T-helper 1 cell (primary cell): ENCODE data around the gene CDH2.

Experiments
- DNase-seq, 5 donors: peaks; one replicate each; pipeline ENCODE4 v3.0.0-alpha.2; 2012 to 2020

CDH2 gene

GRCh38 chr18:28040211-28040610, 136.7 kb downstream of the CDH2 start:
- DNase-seq, result no peak

- no peak for DNase-seq
Measured at GRCh38 chr18:28039691-28040090, 137.2 kb downstream of the CDH2 start.

GRCh38 chr18:28039078-28039477, 137.9 kb downstream of the CDH2 start:
- DNase-seq, result no peak

GRCh38 chr18:28036488-28036887, 140.4 kb downstream of the CDH2 start:
- no peak for DNase-seq

GRCh38 chr18:28034567-28034966, 142.4 kb downstream of the CDH2 start:
- no peak for DNase-seq

- DNase-seq, result no peak
Measured at GRCh38 chr18:28032177-28032576, 144.8 kb downstream of the CDH2 start.

GRCh38 chr18:28030458-28030857, 146.5 kb downstream of the CDH2 start:
- no peak for DNase-seq

GRCh38 chr18:28027755-28028154, 149.2 kb downstream of the CDH2 start:
- no peak for DNase-seq

- DNase-seq, result no peak
Measured at GRCh38 chr18:28019425-28020108, 157.4 kb downstream of the CDH2 start.

- DNase-seq, result no peak
Measured at GRCh38 chr18:28018351-28018750, 158.6 kb downstream of the CDH2 start.

GRCh38 chr18:28015671-28016070, 161.3 kb downstream of the CDH2 start:
- DNase-seq, result no peak

- DNase-seq, result no peak
Measured at GRCh38 chr18:28013066-28013465, 163.9 kb downstream of the CDH2 start.

- DNase-seq, result no peak
Measured at GRCh38 chr18:28012336-28012735, 164.6 kb downstream of the CDH2 start.

GRCh38 chr18:28009589-28009988, 167.3 kb downstream of the CDH2 start:
- no peak for DNase-seq

- DNase-seq, result no peak
Measured at GRCh38 chr18:28007841-28008240, 169.1 kb downstream of the CDH2 start.

GRCh38 chr18:28005164-28005563, 171.8 kb downstream of the CDH2 start:
- DNase-seq, result no peak

- no peak for DNase-seq
Measured at GRCh38 chr18:28004606-28005005, 172.3 kb downstream of the CDH2 start.

GRCh38 chr18:28003451-28003850, 173.5 kb downstream of the CDH2 start:
- no peak for DNase-seq

GRCh38 chr18:28002841-28003240, 174.1 kb downstream of the CDH2 start:
- DNase-seq, result no peak

- DNase-seq, result no peak
Measured at GRCh38 chr18:27996801-27997272, 180.1 kb downstream of the CDH2 start.

GRCh38 chr18:27995770-27996502, 181.0 kb downstream of the CDH2 start:
- DNase-seq, result no peak

- no peak for DNase-seq
Measured at GRCh38 chr18:27994571-27994970, 182.4 kb downstream of the CDH2 start.

GRCh38 chr18:27991391-27991790, 185.5 kb downstream of the CDH2 start:
- DNase-seq, result no peak

GRCh38 chr18:27985832-27986231, 191.1 kb downstream of the CDH2 start:
- no peak for DNase-seq
